Stimulated activated memory B cell treated with anti-CD40 and anti-IgM and Interleukin-4, amounts not matched to agents 10 μg/mL and 1 μg/mL and 100 μg/mL, for 72 hours (primary cell): Measurements from ENCODE around the gene THSD4.
A peak's percentile ranks its signal among the peaks of the same experiment; 100 is the strongest.

ENCODE experiments used
- ATAC-seq: fragments of 150-1000 bp; cut with Tn5 transposase; 2 replicates; pipeline ENCODE4 v1.10.0; 2021
- H3K27ac Mint-ChIP-seq: one replicate; pipeline ENCODE4 v1.8.0; 2022; ENCODE audit warnings: mild to moderate bottlenecking, mixed read lengths
- H3K27me3 Mint-ChIP-seq: one replicate; pipeline ENCODE4 v1.8.0; 2022; ENCODE audit warnings: mixed read lengths
- H3K36me3 Mint-ChIP-seq: one replicate; pipeline ENCODE4 v1.8.0; 2022; ENCODE audit warnings: mixed read lengths
- H3K4me1 Mint-ChIP-seq: one replicate; pipeline ENCODE4 v1.8.0; 2022; ENCODE audit warnings: mixed read lengths
- H3K4me3 Mint-ChIP-seq: one replicate; pipeline ENCODE4 v1.8.0; 2022; ENCODE audit warnings: mild to moderate bottlenecking, moderate library complexity, mixed read lengths
- H3K9me3 Mint-ChIP-seq: one replicate; pipeline ENCODE4 v1.8.0; 2022; ENCODE audit warnings: mixed read lengths

The THSD4 gene

GRCh38 chr15:71114887-71115566, at the start of gene THSD4:
THSD4 (plus strand) TSS chr15:71115471.
- peak; percentile 44 for ATAC-seq
- Mint-ChIP-seq H3K27me3 (peaks cover 59% of the 10 kb centered on the region), H3K9me3 (no peaks in the 10 kb centered on the region), H3K4me1 (peaks cover 7% of the 10 kb centered on the region), H3K4me3 (peak within 1 kb of the TSS; percentile 67), H3K27ac (no peak within 1 kb of the TSS), H3K36me3 (no peaks in the 10 kb centered on the region)

- H3K27ac Mint-ChIP-seq = no peak overlapping the region
- no peak for ATAC-seq
- no peaks in the 10 kb centered on the region for H3K9me3 Mint-ChIP-seq
- no peaks in the 10 kb centered on the region for H3K36me3 Mint-ChIP-seq
- H3K27me3 Mint-ChIP-seq = peaks cover 11% of the 10 kb centered on the region
- no peaks in the 10 kb centered on the region for H3K4me1 Mint-ChIP-seq
- no peak overlapping the region for H3K4me3 Mint-ChIP-seq
These were observed 48.3 kb upstream of the THSD4 start for GRCh38 chr15:71066983-71067382.

GRCh38 chr15:71069693-71070092, 45.6 kb upstream of the THSD4 start:
- Mint-ChIP-seq H3K36me3 (no peaks in the 10 kb centered on the region), H3K4me1 (no peaks in the 10 kb centered on the region), H3K4me3 (no peak overlapping the region), H3K27ac (no peak overlapping the region), H3K27me3 (peaks cover 11% of the 10 kb centered on the region), H3K9me3 (peaks cover 7% of the 10 kb centered on the region)
- no peak for ATAC-seq

GRCh38 chr15:71071529-71071928, 43.7 kb upstream of the THSD4 start:
- ATAC-seq = no peak
- Mint-ChIP-seq H3K27me3 (peaks cover 11% of the 10 kb centered on the region), H3K4me1 (no peaks in the 10 kb centered on the region), H3K4me3 (no peak overlapping the region), H3K27ac (no peak overlapping the region), H3K36me3 (no peaks in the 10 kb centered on the region), H3K9me3 (peaks cover 7% of the 10 kb centered on the region)

- no peaks in the 10 kb centered on the region for H3K4me1 Mint-ChIP-seq
- no peak for ATAC-seq
- H3K27ac Mint-ChIP-seq = no peak overlapping the region
- H3K4me3 Mint-ChIP-seq = no peak overlapping the region
- peaks cover 8% of the 10 kb centered on the region for H3K27me3 Mint-ChIP-seq
- peaks cover 7% of the 10 kb centered on the region for H3K9me3 Mint-ChIP-seq
- H3K36me3 Mint-ChIP-seq = no peaks in the 10 kb centered on the region
These were observed 42.8 kb upstream of the THSD4 start for GRCh38 chr15:71072423-71072822.

GRCh38 chr15:71078506-71079207, 36.6 kb upstream of the THSD4 start:
- Mint-ChIP-seq H3K9me3 (peaks cover 3% of the 10 kb centered on the region), H3K4me1 (no peaks in the 10 kb centered on the region), H3K36me3 (no peaks in the 10 kb centered on the region), H3K27ac (no peak overlapping the region), H3K27me3 (peaks cover 29% of the 10 kb centered on the region), H3K4me3 (no peak overlapping the region)
- no peak for ATAC-seq

- H3K4me3 Mint-ChIP-seq = no peak overlapping the region
- ATAC-seq = no peak
- peaks cover 29% of the 10 kb centered on the region for H3K27me3 Mint-ChIP-seq
- no peak overlapping the region for H3K27ac Mint-ChIP-seq
- no peaks in the 10 kb centered on the region for H3K9me3 Mint-ChIP-seq
- no peaks in the 10 kb centered on the region for H3K4me1 Mint-ChIP-seq
- no peaks in the 10 kb centered on the region for H3K36me3 Mint-ChIP-seq
These were observed 35.8 kb upstream of the THSD4 start for GRCh38 chr15:71079208-71080044.

- no peaks in the 10 kb centered on the region for H3K4me1 Mint-ChIP-seq
- H3K27ac Mint-ChIP-seq = no peak overlapping the region
- ATAC-seq = no peak
- peaks cover 29% of the 10 kb centered on the region for H3K27me3 Mint-ChIP-seq
- no peaks in the 10 kb centered on the region for H3K36me3 Mint-ChIP-seq
- H3K4me3 Mint-ChIP-seq = no peak overlapping the region
- no peaks in the 10 kb centered on the region for H3K9me3 Mint-ChIP-seq
These were observed 35.1 kb upstream of the THSD4 start for GRCh38 chr15:71080166-71080565.

GRCh38 chr15:71080705-71081104, 34.6 kb upstream of the THSD4 start:
- H3K4me3 Mint-ChIP-seq = no peak overlapping the region
- H3K9me3 Mint-ChIP-seq = no peaks in the 10 kb centered on the region
- no peaks in the 10 kb centered on the region for H3K4me1 Mint-ChIP-seq
- H3K27ac Mint-ChIP-seq = no peak overlapping the region
- no peaks in the 10 kb centered on the region for H3K36me3 Mint-ChIP-seq
- ATAC-seq = no peak
- H3K27me3 Mint-ChIP-seq = peaks cover 29% of the 10 kb centered on the region

GRCh38 chr15:71082803-71083202, 32.5 kb upstream of the THSD4 start:
- H3K27me3 Mint-ChIP-seq = peaks cover 35% of the 10 kb centered on the region

GRCh38 chr15:71083349-71083748, 31.9 kb upstream of the THSD4 start:
- ATAC-seq = no peak
- no peak overlapping the region for H3K27ac Mint-ChIP-seq
- H3K9me3 Mint-ChIP-seq = peaks cover 6% of the 10 kb centered on the region
- peaks cover 29% of the 10 kb centered on the region for H3K27me3 Mint-ChIP-seq
- no peak overlapping the region for H3K4me3 Mint-ChIP-seq
- no peaks in the 10 kb centered on the region for H3K4me1 Mint-ChIP-seq
- H3K36me3 Mint-ChIP-seq = no peaks in the 10 kb centered on the region

More at GRCh38 chr15:71082803-71083202, 32.5 kb upstream of the THSD4 start:
- no peak for ATAC-seq
- no peaks in the 10 kb centered on the region for H3K36me3 Mint-ChIP-seq
- H3K27ac Mint-ChIP-seq = no peak overlapping the region
- no peak overlapping the region for H3K4me3 Mint-ChIP-seq
- no peaks in the 10 kb centered on the region for H3K4me1 Mint-ChIP-seq
- peaks cover 6% of the 10 kb centered on the region for H3K9me3 Mint-ChIP-seq

GRCh38 chr15:71084264-71084663, 31.0 kb upstream of the THSD4 start:
- peaks cover 9% of the 10 kb centered on the region for H3K9me3 Mint-ChIP-seq
- no peak overlapping the region for H3K4me3 Mint-ChIP-seq
- H3K36me3 Mint-ChIP-seq = no peaks in the 10 kb centered on the region
- H3K4me1 Mint-ChIP-seq = no peaks in the 10 kb centered on the region
- H3K27me3 Mint-ChIP-seq = peaks cover 25% of the 10 kb centered on the region
- no peak for ATAC-seq
- H3K27ac Mint-ChIP-seq = no peak overlapping the region

GRCh38 chr15:71085809-71086208, 29.5 kb upstream of the THSD4 start:
- no peak overlapping the region for H3K4me3 Mint-ChIP-seq
- no peak overlapping the region for H3K27ac Mint-ChIP-seq
- H3K36me3 Mint-ChIP-seq = no peaks in the 10 kb centered on the region
- no peak for ATAC-seq
- H3K9me3 Mint-ChIP-seq = peaks cover 12% of the 10 kb centered on the region
- peaks cover 35% of the 10 kb centered on the region for H3K27me3 Mint-ChIP-seq
- no peaks in the 10 kb centered on the region for H3K4me1 Mint-ChIP-seq

GRCh38 chr15:71088155-71088554, 27.1 kb upstream of the THSD4 start:
- Mint-ChIP-seq H3K27ac (no peak overlapping the region), H3K27me3 (peaks cover 20% of the 10 kb centered on the region), H3K4me1 (no peaks in the 10 kb centered on the region)

GRCh38 chr15:71088683-71089082, 26.6 kb upstream of the THSD4 start:
- ATAC-seq = no peak
- Mint-ChIP-seq H3K4me3 (no peak overlapping the region), H3K9me3 (peaks cover 12% of the 10 kb centered on the region), H3K27me3 (peaks cover 20% of the 10 kb centered on the region), H3K36me3 (no peaks in the 10 kb centered on the region), H3K4me1 (no peaks in the 10 kb centered on the region), H3K27ac (no peak overlapping the region)

More at GRCh38 chr15:71088155-71088554, 27.1 kb upstream of the THSD4 start:
- Mint-ChIP-seq H3K36me3 (no peaks in the 10 kb centered on the region), H3K9me3 (peaks cover 12% of the 10 kb centered on the region), H3K4me3 (no peak overlapping the region)
- no peak for ATAC-seq
